IMR-90 (cell line): ENCODE results near the gene ZNF639.
A peak's percentile ranks its signal among the peaks of the same experiment; 100 is the strongest.

ENCODE experiments used
- CHD1 ChIP-seq: IDR thresholded peaks from 2 replicates; pipeline ENCODE4 v1.6.1; 2012; ENCODE audit warnings: low read depth, low read length, improper control_type of control experiment
- CTCF ChIP-seq: conservative IDR thresholded peaks from 2 replicates; pipeline ENCODE4 v1.5.1; 2012; ENCODE audit warnings: mild to moderate bottlenecking, low read depth, low read length, improper control_type of control experiment
- FOS ChIP-seq: fragments of 150-350 bp; IDR thresholded peaks from 2 replicates; pipeline ENCODE4 v1.6.1; 2016; ENCODE audit warnings: low read depth, low read length
- MAFK ChIP-seq: IDR thresholded peaks from 2 replicates; pipeline ENCODE4 v1.6.1; 2012; ENCODE audit warnings: low read depth, low read length, improper control_type of control experiment
- MXI1 ChIP-seq: IDR thresholded peaks from 2 replicates; pipeline ENCODE4 v1.6.1; 2012; ENCODE audit warnings: low read depth, mild to moderate bottlenecking, low read length, moderate library complexity, borderline replicate concordance
- NFE2L2 ChIP-seq: fragments of 150-350 bp; IDR thresholded peaks from 2 replicates; pipeline ENCODE4 v1.6.1; 2016; ENCODE audit warnings: low read depth, mild to moderate bottlenecking, low read length
- POLR2A ChIP-seq: IDR thresholded peaks from 2 replicates; pipeline ENCODE4 v1.6.1; 2012; ENCODE audit warnings: mild to moderate bottlenecking, low read depth, low read length
- RAD21 ChIP-seq: IDR thresholded peaks from 2 replicates; pipeline ENCODE4 v1.6.1; 2012; ENCODE audit warnings: low read length, improper control_type of control experiment
- RCOR1 ChIP-seq: IDR thresholded peaks from 2 replicates; pipeline ENCODE4 v1.6.1; 2012; ENCODE audit warnings: mild to moderate bottlenecking, low read length, improper control_type of control experiment; ENCODE audit not compliant: insufficient replicate concordance
- RFX5 ChIP-seq: IDR thresholded peaks from 2 replicates; pipeline ENCODE4 v1.8.0; 2012; ENCODE audit warnings: low read depth, mild to moderate bottlenecking, low read length, moderate library complexity
- SMC3 ChIP-seq: fragments of 150-350 bp; IDR thresholded peaks from 2 replicates; pipeline ENCODE4 v1.6.1; 2016; ENCODE audit warnings: low read depth, mild to moderate bottlenecking, antibody characterized with exemption, low read length, moderate library complexity

GRCh38 chr3:179347345-179348194, 24.7 kb downstream of the ZNF639 start, which contains the start of gene MFN1:
- TF ChIP-seq RCOR1, result no peak
- TF ChIP-seq POLR2A, result peak; percentile 90
- no peak for TF ChIP-seq CTCF
- no peak for TF ChIP-seq RFX5
- no peak for TF ChIP-seq MAFK
- 0 out of 2 replicates have a peak, but pooled peaks have one; percentile 58 for TF ChIP-seq MXI1
- no peak for TF ChIP-seq FOS
- TF ChIP-seq NFE2L2, result no peak
- no peak for TF ChIP-seq RAD21
- no peak for TF ChIP-seq CHD1
- no peak for TF ChIP-seq SMC3
